Glutamatergic neuron (in vitro differentiated cells): ENCODE results near the gene PRDM16. TPM values are rescaled to one million over a fixed set of nuclear protein-coding genes. Genes with fewer than 3 reads are reported as not detected.

ENCODE experiments used
- DNase-seq: peaks from one replicate; pipeline ENCODE4 v3.0.0; 2022
- H3K27ac Mint-ChIP-seq: one replicate; pipeline ENCODE4 v1.8.0; 2020; ENCODE audit warnings: mild to moderate bottlenecking, mixed read lengths, inconsistent platforms; ENCODE audit not compliant: unreplicated experiment
- H3K27me3 Mint-ChIP-seq: one replicate; pipeline ENCODE4 v1.8.0; 2020; ENCODE audit warnings: mild to moderate bottlenecking, moderate library complexity, mixed read lengths, inconsistent platforms; ENCODE audit not compliant: unreplicated experiment
- H3K36me3 Mint-ChIP-seq: one replicate; pipeline ENCODE4 v1.8.0; 2020; ENCODE audit warnings: mild to moderate bottlenecking, mixed read lengths, inconsistent platforms; ENCODE audit not compliant: unreplicated experiment
- H3K4me1 Mint-ChIP-seq: one replicate; pipeline ENCODE4 v1.8.0; 2020; ENCODE audit warnings: mild to moderate bottlenecking, low read depth, mixed read lengths, inconsistent platforms; ENCODE audit not compliant: unreplicated experiment
- H3K4me3 Mint-ChIP-seq: one replicate; pipeline ENCODE4 v1.8.0; 2020; ENCODE audit warnings: mild to moderate bottlenecking, mixed read lengths, inconsistent platforms; ENCODE audit not compliant: unreplicated experiment
- H3K9me3 Mint-ChIP-seq: one replicate; pipeline ENCODE4 v1.8.0; 2020; ENCODE audit warnings: mild to moderate bottlenecking, moderate library complexity, mixed read lengths, inconsistent platforms; ENCODE audit not compliant: unreplicated experiment
- CTCF ChIP-seq: fragments of 200-600 bp; sonication (generic); IDR thresholded peaks from one replicate; pipeline ENCODE4 v1.5.0; 2021; ENCODE audit not compliant: partially characterized antibody, unreplicated experiment
- total RNA-seq: library from RNA; stranded (reverse); fragmentation: NEBNext Ultra II Directional; extraction: Animal tissue kit (Norgen Biotek cat#: 25700); gene quantifications from one replicate; pipeline ENCODE4 v1.2.1, GENCODE V29; 2021; ENCODE audit not compliant: unreplicated experiment

The PRDM16 gene
- total RNA-seq, 1 donor from 2014 or later, result 0.07 TPM

- DNase-seq, result no peak
- no peak overlapping the region for H3K4me3 Mint-ChIP-seq
- TF ChIP-seq CTCF, result no peak
- peaks cover 7% of the 10 kb centered on the region for H3K27me3 Mint-ChIP-seq
- H3K36me3 Mint-ChIP-seq, result no peaks in the 10 kb centered on the region
- no peaks in the 10 kb centered on the region for H3K9me3 Mint-ChIP-seq
- H3K27ac Mint-ChIP-seq, result no peak overlapping the region
- peaks cover 4% of the 10 kb centered on the region for H3K4me1 Mint-ChIP-seq
These were observed 45.2 kb downstream of the PRDM16 start for GRCh38 chr1:3114131-3114744.

GRCh38 chr1:3114846-3115245, 45.8 kb downstream of the PRDM16 start:
- no peak overlapping the region for H3K27ac Mint-ChIP-seq
- no peak for DNase-seq
- peaks cover 1% of the 10 kb centered on the region for H3K4me1 Mint-ChIP-seq
- no peaks in the 10 kb centered on the region for H3K36me3 Mint-ChIP-seq
- no peaks in the 10 kb centered on the region for H3K9me3 Mint-ChIP-seq
- no peak for TF ChIP-seq CTCF
- H3K4me3 Mint-ChIP-seq, result no peak overlapping the region
- H3K27me3 Mint-ChIP-seq, result peaks cover 7% of the 10 kb centered on the region

- no peak overlapping the region for H3K4me3 Mint-ChIP-seq
- peak; percentile 65 for DNase-seq
- TF ChIP-seq CTCF, result no peak
- no peaks in the 10 kb centered on the region for H3K36me3 Mint-ChIP-seq
- peaks cover 1% of the 10 kb centered on the region for H3K4me1 Mint-ChIP-seq
- no peak overlapping the region for H3K27ac Mint-ChIP-seq
- peaks cover 7% of the 10 kb centered on the region for H3K27me3 Mint-ChIP-seq
- H3K9me3 Mint-ChIP-seq, result no peaks in the 10 kb centered on the region
These were observed 46.5 kb downstream of the PRDM16 start for GRCh38 chr1:3115275-3116149.

GRCh38 chr1:3116150-3116510, 47.1 kb downstream of the PRDM16 start:
- DNase-seq, result no peak
- no peaks in the 10 kb centered on the region for H3K9me3 Mint-ChIP-seq
- TF ChIP-seq CTCF, result no peak
- no peaks in the 10 kb centered on the region for H3K36me3 Mint-ChIP-seq
- no peak overlapping the region for H3K27ac Mint-ChIP-seq
- peaks cover 7% of the 10 kb centered on the region for H3K27me3 Mint-ChIP-seq
- peaks cover 3% of the 10 kb centered on the region for H3K4me1 Mint-ChIP-seq
- no peak overlapping the region for H3K4me3 Mint-ChIP-seq

DNA sequence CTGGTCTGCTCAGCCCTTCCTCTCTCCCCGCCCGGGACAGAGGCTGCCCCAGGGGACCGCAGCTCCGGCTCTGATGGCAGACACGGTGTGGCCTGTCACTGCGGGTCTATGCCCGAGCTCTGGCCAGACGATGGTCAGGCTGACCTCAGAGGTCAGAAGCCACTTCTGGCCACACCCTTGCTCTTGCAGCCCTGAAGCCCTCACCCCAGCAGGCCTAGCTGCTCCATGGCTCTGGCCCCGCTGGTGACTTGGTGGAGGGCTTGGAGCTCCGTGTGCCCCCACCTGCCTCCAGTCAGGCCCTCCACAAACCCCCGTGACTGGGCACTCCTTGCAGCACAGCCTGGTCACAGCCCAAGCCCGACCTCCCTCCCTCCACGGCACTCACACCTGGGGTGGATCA, 47.6 kb downstream of the PRDM16 start:
- TF ChIP-seq CTCF, result no peak
- no peak overlapping the region for H3K4me3 Mint-ChIP-seq
- peaks cover 7% of the 10 kb centered on the region for H3K27me3 Mint-ChIP-seq
- H3K9me3 Mint-ChIP-seq, result peaks cover 1% of the 10 kb centered on the region
- H3K4me1 Mint-ChIP-seq, result peaks cover 3% of the 10 kb centered on the region
- H3K36me3 Mint-ChIP-seq, result no peaks in the 10 kb centered on the region
- H3K27ac Mint-ChIP-seq, result no peak overlapping the region
- no peak for DNase-seq
